HG02938 (cell line): ENCODE measurements around the gene FMNL2.
A peak's percentile ranks its signal among the peaks of the same experiment; 100 is the strongest.
"Not testable (repeated sequence)": the region's sequence is repeated elsewhere in the genome, so short reads cannot be mapped to it uniquely, and the experiment has no call there.

Experiments
- ATAC-seq: cut with Tn5 transposase; IDR thresholded peaks from one replicate; pipeline ENCODE4 v1.9.1; 2021; ENCODE audit warnings: mild to moderate bottlenecking, moderate library complexity; ENCODE audit not compliant: unreplicated experiment

FMNL2 gene

GRCh38 chr2:152466980-152467676, 132.2 kb downstream of the FMNL2 start:
- peak; percentile 92 for ATAC-seq

DNA sequence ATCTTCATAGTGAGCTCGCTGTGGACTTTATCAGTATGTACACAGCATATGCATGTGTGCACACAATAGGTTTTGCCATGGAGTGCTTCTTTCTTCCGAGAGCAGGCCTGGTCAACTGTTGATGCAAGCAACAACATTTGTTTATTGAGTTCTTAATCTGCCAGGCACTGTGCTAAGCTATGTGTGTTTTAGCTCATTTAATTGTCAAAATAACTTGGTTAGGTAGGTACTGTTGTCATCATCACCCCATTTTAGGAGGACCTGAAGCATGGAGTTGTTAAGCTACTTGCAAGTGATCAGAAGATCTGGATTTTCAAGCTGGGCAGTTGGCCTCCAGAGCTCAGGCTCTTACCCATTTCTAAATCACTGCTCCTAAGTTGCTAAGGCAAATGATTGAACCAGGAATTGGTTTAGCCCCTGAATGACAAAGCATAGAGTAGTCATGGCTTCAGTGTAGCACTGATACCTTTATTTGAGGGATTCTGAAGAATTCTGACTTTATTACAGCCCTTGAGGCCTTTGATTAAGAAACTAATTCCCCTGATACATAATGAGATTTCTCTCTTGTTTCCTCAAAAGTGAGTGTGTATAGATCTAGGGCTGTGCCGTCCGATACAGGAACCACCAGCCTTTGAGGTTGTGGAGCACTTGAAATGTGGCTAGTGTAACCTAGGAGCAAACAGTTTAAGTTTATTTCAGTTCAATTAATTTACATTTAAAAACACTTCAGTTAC, 132.9 kb downstream of the FMNL2 start:
- ATAC-seq: no peak

DNA sequence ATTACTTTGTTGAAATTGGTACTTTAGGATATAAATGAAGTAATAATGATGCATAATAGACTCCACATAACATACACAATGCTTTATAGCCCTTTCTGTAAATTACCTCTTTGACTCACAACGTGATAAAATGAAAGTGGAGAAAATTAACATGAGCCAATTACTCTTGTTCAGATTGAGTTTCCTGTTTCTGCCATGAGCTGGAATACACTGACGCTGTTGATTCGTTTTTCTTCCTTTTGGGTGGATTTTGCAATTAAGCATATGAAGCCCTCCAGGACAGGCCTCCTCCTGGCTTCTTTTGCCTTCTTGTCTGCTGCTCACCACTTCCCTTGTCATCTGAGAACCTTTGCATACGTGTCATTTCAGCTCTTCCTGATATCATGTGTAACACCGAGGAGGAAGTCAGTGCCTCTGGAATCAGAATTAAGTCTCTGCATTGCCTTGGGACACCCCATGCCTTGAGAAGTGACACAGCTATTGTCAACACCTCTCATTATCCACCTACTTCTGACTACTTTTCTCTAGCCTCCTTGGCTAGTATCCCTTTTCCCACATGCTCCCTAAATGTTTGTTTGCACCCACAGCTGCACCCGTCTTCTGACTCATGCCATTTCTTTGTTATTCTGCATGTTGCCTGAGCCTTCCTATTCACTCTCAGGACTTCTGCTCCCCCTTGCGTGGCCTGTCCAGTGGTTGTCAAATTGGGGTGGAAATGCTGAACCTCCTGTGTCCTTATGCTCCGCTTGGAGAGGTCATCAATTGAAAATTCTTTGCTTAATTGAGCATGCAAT, 134.1 kb downstream of the FMNL2 start:
- no peak for ATAC-seq

- ATAC-seq: no peak
Observed at GRCh38 chr2:152470861-152471854, 136.2 kb downstream of the FMNL2 start.

GRCh38 chr2:152472481-152472887, 137.5 kb downstream of the FMNL2 start:
- ATAC-seq: no peak

- ATAC-seq: no peak
Observed at GRCh38 chr2:152473151-152473857, 138.3 kb downstream of the FMNL2 start.

DNA sequence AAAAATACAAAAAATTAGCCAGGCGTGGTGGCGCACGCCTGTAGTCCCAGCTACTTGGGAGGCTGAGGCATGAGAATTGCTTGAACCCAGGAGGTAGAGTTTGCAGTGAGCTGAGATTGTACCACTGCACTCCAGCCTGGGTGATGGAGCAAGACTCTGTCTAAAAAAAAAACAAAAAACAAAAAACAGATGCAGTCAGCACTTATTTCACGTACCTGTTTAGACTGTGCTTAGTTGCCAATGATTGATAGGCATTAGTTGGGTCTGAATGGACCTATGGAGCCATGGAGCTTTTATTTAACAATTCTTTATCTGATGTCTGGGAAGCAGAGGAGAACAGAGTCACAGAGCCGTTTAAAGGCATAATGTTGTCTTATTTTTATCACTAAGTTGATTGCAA, 139.5 kb downstream of the FMNL2 start:
- ATAC-seq: not testable (repeated sequence)

GRCh38 chr2:152475982-152476381, 141.0 kb downstream of the FMNL2 start:
- no peak for ATAC-seq

DNA sequence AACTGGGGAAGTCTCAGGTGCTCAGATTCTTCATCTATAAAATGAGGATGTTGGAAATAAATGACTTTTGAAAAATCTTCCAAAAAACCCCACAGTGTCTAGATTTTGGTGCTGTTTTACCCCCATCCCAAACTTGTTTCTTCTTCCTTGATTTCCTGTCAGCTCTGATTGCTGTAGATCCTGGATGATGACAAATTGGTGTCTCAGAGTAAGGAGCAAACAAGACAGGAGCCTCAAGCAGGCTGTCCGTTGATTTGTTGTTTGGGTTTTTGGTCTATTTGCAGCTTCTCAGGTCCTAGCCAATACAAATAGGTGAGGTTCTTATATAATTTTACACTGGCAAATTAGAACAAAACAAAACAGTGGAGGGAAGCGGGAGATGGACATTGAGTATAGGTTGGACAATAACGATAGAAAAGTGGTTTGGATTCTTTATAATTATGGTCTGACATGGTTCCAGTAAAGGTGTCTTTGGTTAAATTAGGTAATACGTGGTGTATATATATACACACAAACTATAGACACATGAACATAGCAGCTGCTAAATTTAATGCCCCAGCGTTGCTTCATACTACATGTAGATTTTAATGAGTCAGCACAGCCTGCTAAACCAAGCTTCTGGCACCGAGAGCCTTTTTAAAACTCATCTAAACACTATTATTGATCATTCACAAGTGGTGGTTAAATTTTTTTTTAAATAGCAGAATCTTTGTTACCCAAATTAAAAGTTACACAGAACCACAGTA, 142.5 kb downstream of the FMNL2 start:
- no peak for ATAC-seq

GRCh38 chr2:152479282-152479681, 144.3 kb downstream of the FMNL2 start:
- ATAC-seq: no peak

GRCh38 chr2:152480821-152481399, 145.9 kb downstream of the FMNL2 start:
- no peak for ATAC-seq

GRCh38 chr2:152481881-152482583, 147.1 kb downstream of the FMNL2 start:
- no peak for ATAC-seq

DNA sequence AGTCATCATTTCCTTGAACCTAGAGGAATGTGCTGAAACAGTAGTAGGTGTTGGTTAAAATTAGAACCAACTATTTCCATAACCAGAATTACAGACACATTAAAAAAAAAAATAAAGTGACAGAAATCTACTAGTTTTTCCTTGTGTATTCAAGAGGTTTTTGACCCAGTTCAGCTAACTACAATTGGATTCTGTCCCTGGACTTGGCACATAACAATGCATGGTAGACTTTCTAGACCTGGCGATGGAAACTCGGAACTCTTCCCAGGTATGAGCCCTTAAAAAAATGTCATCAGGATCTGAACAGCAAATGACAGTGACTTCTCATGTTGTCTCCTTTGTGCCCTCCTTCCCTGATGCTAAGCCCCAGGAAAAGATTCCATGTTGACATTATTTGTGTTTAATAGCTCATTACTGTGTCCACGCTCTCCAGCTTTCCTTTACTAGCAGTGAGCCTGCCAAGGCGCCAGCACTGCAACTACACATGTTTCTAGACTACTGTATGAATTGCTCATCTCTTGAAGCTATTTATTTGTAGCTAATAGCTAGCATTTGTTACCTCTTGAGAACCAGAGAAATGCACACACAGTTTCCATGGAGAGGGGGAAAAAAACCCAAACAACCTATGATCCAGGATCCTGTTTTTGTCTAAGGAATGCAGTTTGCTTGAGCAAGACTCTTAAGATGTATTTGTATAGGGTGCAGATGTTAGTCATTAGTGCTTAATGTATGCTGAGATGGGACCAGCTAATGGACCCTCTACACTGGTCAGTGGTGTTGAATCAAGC, 148.5 kb downstream of the FMNL2 start:
- no peak for ATAC-seq

DNA sequence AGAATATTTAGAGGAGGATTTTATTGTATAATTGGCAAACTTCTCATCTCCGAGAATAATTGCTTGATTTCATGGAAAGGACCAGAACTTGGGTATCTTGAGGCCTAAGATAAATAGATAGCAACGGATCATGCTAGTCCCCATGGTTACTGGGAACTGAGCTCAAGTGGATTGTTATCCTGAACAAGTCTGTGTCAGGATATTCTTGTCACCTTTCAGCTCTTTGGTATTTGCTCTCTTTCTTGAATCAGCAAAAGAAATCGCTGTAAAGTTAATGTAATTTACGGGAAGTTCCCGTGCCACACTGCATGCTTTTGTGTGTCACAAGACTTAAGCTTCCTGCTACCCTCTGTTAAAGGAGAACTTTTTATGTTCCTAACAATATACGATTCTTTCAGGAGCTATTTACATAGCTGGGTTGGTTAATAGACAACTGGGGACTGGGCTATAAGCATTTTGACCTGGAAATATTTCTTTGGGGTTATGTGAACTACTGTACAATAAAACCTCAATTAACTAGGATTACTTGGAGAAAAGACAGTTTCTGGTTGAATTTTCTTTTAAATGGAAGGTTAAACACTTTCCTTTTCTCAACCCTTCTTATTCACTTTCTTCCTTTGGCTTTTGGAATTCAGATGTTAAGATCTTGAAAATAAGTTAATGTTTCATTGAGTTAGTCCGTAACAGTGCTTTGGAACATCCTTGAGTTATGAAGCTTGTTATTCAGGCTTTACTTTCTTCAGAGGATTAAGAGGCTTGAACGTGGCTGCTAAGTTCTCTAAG, 151.2 kb downstream of the FMNL2 start:
- no peak for ATAC-seq

DNA sequence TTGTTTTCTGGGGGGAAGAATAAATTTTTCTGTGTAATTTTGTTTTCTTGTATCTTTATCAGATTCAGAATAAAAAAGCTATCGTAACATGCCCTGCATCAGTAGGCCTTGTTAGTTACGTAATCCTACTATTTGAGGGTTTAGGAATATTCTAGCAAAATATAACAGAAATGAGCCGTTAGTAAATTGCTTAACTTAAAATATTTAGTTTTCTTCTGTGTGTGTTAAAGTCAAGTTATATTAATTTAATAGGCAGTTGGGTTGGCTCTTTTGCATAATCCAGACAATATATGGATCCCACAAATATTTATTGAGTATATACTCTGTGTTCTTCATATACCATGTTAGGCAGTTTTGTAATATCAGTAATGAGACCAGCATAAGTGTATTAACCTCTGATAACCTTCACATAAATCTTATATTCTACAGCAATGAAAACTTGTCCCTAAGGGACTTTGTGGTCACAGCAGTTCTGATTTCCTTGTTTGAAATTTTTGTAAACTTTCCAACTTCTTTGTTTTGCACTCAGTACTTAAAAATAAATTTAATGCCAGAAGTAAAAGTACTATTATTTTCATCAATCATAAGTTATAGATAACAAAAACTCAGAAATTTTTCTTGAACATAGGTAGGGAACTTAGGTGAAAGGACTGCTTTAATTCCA, 151.9 kb downstream of the FMNL2 start:
- ATAC-seq: no peak

DNA sequence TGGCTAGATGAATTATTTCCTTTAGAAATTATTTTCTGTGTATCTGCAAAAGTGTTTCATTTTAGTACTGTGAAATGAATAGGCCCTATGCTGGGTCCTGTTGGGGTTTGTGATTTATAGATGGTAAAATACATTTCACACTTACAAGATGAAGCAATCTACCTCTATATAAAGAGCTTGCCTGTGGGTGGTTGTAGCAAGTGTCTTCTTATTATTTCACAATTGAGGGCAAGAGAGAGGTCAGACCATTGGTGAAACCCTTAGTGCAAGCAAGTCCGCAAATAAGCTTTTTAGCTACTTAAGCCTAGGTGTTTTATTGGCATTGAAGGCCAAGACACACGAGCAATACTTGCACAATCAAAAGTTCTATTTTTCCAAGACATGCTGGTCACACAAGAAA, 153.1 kb downstream of the FMNL2 start:
- no peak for ATAC-seq
